Measurements from ENCODE around the gene MAD1L1. TPM values are rescaled to one million over a fixed set of nuclear protein-coding genes. Genes with fewer than 3 reads are reported as not detected.

Gene MAD1L1
- total RNA-seq, 4 donors from 2014 or later = 8.0 to 52.7 (median 26.7) TPM

DNA sequence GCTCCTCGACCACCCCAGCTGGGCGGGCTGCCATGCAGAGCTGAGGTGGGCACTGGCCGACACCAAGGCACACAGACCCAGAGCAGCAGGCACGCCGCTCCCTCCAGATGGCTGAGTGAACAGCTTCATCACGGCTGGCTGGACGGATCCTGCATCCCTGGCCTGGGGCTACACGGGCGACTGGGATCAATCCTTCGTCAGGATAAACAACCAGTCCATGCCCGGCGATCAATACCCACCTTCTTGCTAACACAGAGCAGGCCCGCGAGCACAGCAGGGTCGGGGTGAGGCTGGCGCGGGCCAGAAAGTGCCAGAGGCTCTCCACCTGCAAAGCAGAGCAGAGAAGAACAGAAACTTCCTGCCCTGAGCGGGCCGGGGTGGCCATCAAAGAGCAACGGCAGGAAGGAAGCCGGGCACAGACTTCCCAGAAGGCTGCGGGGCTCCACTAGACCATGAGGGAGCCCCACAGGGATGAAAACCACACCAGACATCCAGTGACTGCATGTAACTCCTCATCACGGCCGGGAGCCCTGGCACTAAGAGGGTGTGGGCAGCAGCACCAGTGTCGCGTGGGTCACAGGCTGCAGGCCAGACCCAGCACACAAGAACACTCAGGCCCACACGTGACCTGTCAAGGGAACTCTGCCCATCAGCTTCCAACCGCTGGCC lies 166.4 kb downstream of the MAD1L1 start:
- Histone ChIP-seq H3K4me3 (no peak overlapping the region), H3K27ac (no peak overlapping the region), H3K36me3 (no peaks in the 10 kb centered on the region), H3K4me1 (peaks cover 6 to 25% (median 19%) of the 10 kb centered on the region in 4 donors), H3K9me3 (no peaks in the 10 kb centered on the region), H3K27me3 (no peaks in the 10 kb centered on the region)
- 89% methylated on average over 28 of the region's 28 CpGs; no CpG with 5 or more reads in 1 of the 2 donors for WGBS, 2 donors (ENCODE audit: low coverage in 1 of 2)
- no peak for DNase-seq
- TF ChIP-seq EP300 (IDR thresholded peaks at IDR 0.05; ENCODE audit: low read depth) (no peak), POLR2AphosphoS5 (IDR thresholded peaks at IDR 0.05) (no peak), POLR2A (IDR thresholded peaks at IDR 0.05) (no peak)
- intact Hi-C loops (cut with DNase I; ENCODE audit: low total_unique reads) = no loop called here
- in situ Hi-C loops (cut with MboI; ENCODE audit: low pct_ligation_motif_present in 1 of 4, low pct_unique_long_range_greater_than_20kb in 1 of 4, low sequenced_read_pairs in 3 of 4) = no loop called here

DNA sequence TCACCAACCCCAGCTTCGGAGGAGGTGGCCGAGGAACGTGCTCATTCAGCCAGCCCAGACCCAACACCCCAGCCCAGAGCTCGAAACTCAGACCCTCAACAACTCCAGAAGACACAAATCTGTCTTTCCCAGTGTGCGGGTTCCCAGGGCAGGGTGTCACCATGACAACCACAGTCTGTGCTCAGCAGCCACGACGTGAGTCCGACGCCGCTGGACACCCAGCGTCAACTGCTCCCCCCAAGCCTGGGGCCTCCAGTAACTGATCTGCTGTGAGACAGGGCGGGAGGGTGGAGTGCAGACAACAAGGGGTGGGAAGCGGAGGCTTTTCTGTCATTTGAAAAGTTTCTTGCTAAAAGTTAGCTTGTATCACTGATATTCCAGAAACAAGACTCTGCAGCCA lies 167.2 kb downstream of the MAD1L1 start:
- Histone ChIP-seq H3K4me3 (no peak overlapping the region), H3K36me3 (no peaks in the 10 kb centered on the region), H3K9me3 (no peaks in the 10 kb centered on the region), H3K4me1 (peaks cover 6 to 25% (median 19%) of the 10 kb centered on the region in 4 donors), H3K27me3 (no peaks in the 10 kb centered on the region), H3K27ac (no peak overlapping the region)
- in situ Hi-C loops (cut with MboI; ENCODE audit: low pct_ligation_motif_present in 1 of 4, low pct_unique_long_range_greater_than_20kb in 1 of 4, low sequenced_read_pairs in 3 of 4) (no loop called here), intact Hi-C loops (cut with DNase I; ENCODE audit: low total_unique reads) (no loop called here)
- DNase-seq = no peak
- whole genome bisulfite sequencing, 2 donors (ENCODE audit: low coverage in 1 of 2) = 98% methylated on average over 13 of the region's 13 CpGs; no CpG with 5 or more reads in 1 of the 2 donors
- TF ChIP-seq POLR2A (IDR thresholded peaks at IDR 0.05) = no peak
- TF ChIP-seq POLR2AphosphoS5 (IDR thresholded peaks at IDR 0.05) = no peak
- no peak for TF ChIP-seq EP300 (IDR thresholded peaks at IDR 0.05; ENCODE audit: low read depth)
- TF ChIP-seq, protein P1, sequence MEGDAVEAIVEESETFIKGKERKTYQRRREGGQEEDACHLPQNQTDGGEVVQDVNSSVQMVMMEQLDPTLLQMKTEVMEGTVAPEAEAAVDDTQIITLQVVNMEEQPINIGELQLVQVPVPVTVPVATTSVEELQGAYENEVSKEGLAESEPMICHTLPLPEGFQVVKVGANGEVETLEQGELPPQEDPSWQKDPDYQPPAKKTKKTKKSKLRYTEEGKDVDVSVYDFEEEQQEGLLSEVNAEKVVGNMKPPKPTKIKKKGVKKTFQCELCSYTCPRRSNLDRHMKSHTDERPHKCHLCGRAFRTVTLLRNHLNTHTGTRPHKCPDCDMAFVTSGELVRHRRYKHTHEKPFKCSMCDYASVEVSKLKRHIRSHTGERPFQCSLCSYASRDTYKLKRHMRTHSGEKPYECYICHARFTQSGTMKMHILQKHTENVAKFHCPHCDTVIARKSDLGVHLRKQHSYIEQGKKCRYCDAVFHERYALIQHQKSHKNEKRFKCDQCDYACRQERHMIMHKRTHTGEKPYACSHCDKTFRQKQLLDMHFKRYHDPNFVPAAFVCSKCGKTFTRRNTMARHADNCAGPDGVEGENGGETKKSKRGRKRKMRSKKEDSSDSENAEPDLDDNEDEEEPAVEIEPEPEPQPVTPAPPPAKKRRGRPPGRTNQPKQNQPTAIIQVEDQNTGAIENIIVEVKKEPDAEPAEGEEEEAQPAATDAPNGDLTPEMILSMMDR (IDR thresholded peaks at IDR 0.05) = no peak

DNA sequence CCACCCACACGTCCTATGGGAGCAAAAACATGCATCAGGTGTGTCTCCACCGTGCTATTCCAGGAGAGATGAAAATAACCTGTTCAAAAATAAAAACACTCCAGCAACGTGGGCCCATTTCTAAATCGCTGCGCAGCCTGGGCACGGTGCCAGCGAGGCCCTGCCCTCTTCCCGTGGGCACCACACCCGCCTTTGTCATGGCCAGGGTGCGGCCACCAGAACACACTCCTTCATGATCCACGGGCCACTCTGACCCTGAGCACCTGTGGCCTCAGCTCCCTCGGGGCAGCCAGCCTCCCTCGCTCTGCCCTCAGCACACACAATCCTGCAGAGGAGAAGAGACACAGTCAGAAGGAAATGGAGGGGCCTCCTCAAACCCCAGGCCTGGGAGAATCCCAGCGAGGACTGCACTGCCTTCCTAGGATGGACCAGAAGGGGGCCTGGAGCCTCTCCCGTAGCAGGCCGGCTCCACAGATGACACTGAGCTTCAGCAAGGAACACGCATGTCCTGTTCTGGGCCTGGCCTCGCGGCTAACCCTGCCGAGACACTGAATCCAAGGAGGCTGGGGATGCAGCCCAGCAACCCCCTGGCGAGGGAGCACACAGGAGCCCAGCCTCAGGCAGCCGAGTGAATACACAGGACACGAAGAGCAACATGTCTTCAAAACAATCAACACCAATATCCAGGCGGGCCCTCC lies 169.0 kb downstream of the MAD1L1 start:
- Histone ChIP-seq H3K9me3 (peaks cover 0 to 3% of the 10 kb centered on the region in 2 donors), H3K27ac (peak overlapping the region in 3 of 4 donors; percentile 43 to 63 (median 49)), H3K4me3 (no peak overlapping the region), H3K27me3 (no peaks in the 10 kb centered on the region), H3K4me1 (peaks cover 6 to 25% (median 19%) of the 10 kb centered on the region in 4 donors), H3K36me3 (no peaks in the 10 kb centered on the region)
- peak; percentile 81 for DNase-seq
- 50 to 65% methylated on average over 2 to 21 of the region's 24 CpGs for WGBS, 2 donors (ENCODE audit: low coverage in 1 of 2)
- TF ChIP-seq, protein P1 (IDR thresholded peaks at IDR 0.05) = peak in 2 of 5 experiments; percentile 23 to 30
- TF ChIP-seq POLR2AphosphoS5 (IDR thresholded peaks at IDR 0.05) = peak in 1 of 3 donors; percentile 21
- TF ChIP-seq POLR2A (IDR thresholded peaks at IDR 0.05) = no peak
- no peak for TF ChIP-seq EP300 (IDR thresholded peaks at IDR 0.05; ENCODE audit: low read depth)
- intact Hi-C loops (cut with DNase I; ENCODE audit: low total_unique reads) = no loop called here
- in situ Hi-C loops (cut with MboI; ENCODE audit: low pct_ligation_motif_present in 1 of 4, low pct_unique_long_range_greater_than_20kb in 1 of 4, low sequenced_read_pairs in 3 of 4) = no loop called here

DNA sequence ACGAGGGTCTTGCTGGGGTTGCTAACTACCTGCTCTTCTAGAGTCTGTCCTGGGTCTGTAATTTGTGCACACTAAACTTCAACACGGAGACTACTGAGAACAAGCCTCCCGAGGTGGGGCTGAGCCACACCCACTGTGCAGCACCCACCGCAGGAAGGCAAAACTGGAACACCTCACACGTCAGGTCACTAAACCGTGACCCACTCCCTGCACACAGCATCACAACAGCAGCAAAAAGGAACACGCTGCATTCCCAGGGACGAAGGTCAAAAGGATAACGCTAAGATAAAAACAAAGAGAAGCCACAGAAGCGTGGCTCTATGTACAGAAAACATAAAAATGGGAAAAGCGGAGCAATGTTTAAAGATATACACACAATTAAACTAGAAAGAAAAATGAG lies 170.1 kb downstream of the MAD1L1 start:
- Histone ChIP-seq H3K4me3 (no peak overlapping the region), H3K9me3 (peaks cover 0 to 3% of the 10 kb centered on the region in 2 donors), H3K36me3 (no peaks in the 10 kb centered on the region), H3K27ac (peak overlapping the region in 2 of 4 donors; percentile 43 to 63), H3K4me1 (peaks cover 6 to 25% (median 19%) of the 10 kb centered on the region in 4 donors), H3K27me3 (no peaks in the 10 kb centered on the region)
- 56 to 67% methylated on average over 1 to 11 of the region's 11 CpGs for WGBS, 2 donors (ENCODE audit: low coverage in 1 of 2)
- intact Hi-C loops (cut with DNase I; ENCODE audit: low total_unique reads) (no loop called here), in situ Hi-C loops (cut with MboI; ENCODE audit: low pct_ligation_motif_present in 1 of 4, low pct_unique_long_range_greater_than_20kb in 1 of 4, low sequenced_read_pairs in 3 of 4) (no loop called here)
- no peak for TF ChIP-seq EP300 (IDR thresholded peaks at IDR 0.05; ENCODE audit: low read depth)
- TF ChIP-seq, protein P1 (IDR thresholded peaks at IDR 0.05) = no peak
- peak; percentile 45 for DNase-seq
